GM11168 (cell line): ENCODE results near the gene KLRF1.

Experiments
- in situ Hi-C: fragments of 300-500 bp; cut with MboI; formaldehyde crosslinking; loops from one replicate; pipeline ENCODE4 v1.12.0; 2022; ENCODE audit warnings: low sequenced_read_pairs; ENCODE audit not compliant: unreplicated experiment

KLRF1 gene

DNA sequence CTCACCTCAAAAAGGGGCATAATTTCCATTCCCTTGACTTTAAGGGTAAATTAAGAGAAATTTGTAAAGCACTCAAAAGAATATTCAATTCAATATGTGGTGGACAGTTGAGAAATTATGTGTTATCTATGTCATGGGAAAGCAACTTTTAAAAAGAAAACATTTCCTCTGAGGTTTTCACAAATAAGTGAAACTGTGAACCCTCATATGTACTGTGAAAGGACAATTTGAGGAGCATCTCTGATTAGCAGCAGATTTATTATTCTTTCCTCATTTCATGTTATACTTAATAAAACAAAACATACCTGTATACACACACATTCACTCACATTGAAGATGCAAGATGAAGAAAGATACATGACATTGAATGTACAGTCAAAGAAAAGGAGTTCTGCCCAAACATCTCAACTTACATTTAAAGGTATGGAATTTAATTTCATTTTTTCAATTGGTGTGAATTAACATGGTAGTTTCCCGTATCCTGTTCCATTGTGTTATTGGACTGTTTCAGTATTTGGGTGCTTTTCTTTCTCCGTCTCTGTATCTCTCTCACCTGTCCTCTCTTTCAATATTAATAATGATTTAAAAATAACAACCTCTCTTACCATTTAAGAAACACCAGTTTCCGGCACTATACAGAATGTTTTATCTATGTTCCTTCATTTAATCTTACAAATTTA lies at the start of gene KLRF1:
KLRF1 (plus strand) TSS at position 273 of the 680 bp plus-strand sequence; CDS start at position 337, 64 bp downstream.
- in situ Hi-C loops: no loop called here

DNA sequence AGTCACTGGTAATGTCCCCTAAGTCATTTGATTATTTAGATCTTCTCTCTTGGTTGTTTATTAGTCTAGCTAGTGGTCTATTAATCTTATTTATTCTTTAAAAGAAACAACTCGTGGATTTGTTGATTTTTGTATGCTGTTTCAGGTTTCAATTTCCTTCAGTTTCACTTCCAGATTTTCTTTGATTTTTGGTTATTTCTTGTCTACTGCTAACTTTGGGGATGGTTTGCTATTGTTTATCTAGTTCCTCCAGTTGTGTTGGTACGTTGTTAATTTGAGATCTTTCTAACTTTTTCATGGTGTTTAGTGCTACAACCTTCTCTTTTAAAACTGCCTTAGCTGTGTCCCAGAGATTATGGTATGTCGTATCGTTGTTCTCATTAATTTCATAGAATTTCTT lies 48.1 kb upstream of the KLRF1 start:
- in situ Hi-C loops: no loop called here

GRCh38 chr12:9781360-9781759 lies 45.9 kb upstream of the KLRF1 start:
- in situ Hi-C loops: no loop called here

- in situ Hi-C loops: no loop called here
These were observed 44.5 kb upstream of the KLRF1 start for GRCh38 chr12:9782547-9783382.

GRCh38 chr12:9784326-9784725 lies 43.0 kb upstream of the KLRF1 start:
- in situ Hi-C loops: no loop called here

GRCh38 chr12:9784816-9785215 lies 42.5 kb upstream of the KLRF1 start:
- in situ Hi-C loops: no loop called here

DNA sequence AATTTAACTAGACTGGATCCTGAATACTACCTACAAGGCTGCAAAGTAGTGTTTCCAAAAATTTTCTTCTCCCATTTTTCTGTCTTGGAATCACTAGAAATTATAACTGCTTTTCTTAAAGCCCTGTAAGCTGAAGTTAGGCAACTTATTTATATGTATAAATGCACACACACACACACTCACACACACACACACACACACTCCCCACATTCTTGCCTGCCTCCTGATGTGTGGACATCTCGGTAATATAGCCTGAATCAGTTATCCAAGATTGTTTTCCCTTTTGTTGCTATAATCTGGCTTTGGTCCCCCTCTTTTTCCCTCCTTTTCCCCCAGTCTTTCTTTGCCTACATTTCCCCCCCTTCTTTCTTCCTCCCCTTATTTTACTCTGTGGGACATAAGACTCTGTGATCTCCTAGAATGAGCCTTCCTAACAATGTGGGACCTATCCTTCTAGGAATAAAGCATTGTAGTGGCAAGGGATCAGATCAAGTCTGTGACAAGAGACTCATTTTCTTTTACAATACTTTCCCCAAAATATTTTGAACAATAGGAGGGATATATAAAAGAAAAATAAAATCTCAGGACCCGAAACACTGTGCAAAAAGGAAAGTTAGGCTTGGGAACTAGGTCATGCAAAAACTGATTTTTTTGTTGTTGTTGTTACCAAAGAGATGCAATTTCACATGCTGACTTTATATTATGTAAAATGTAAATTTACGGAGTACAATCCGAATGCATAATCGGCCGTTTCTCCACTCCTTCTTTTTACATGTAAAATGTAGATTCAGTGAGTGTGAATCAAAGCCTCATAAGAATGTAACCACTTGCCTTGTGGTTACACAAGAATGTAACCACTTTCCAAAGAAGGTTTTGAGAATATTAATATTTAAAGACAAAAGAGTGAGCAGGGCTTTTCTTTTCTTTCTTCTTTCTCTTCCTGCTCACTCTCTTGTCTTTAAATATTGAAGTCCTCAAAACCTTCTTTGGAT lies 40.3 kb upstream of the KLRF1 start:
- in situ Hi-C loops: no loop called here

DNA sequence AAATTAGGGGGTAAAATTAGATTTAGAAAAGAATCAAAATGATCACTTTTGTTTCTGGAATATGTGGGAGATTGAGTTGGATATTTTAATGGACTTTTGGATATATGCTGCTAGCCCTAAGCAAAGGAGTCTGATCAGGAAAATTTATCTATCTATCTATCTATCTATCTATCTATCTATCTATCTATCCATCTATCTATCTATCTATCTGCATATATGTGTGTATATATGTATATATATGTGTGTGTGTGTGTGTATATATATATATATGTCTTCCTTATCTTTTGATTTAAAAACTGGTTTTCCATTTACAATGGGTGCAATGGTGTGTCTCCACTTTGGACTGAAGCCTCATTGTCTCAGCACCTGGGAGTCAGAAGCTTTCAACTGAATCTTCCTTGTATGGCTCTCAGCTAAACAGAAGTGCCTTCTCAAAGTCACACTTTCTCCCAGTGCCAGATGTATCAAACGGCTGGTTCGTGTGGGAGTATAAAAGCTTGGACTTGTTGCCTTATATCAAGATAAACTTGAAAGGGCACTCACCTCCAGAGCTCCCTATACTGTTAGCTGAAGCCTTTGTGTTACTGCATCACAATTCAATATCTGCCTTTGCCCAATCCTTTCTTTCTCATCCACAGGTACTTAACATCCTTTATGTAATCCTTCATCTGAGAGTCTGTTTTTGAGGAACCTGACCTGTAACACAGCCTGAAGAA lies 34.9 kb upstream of the KLRF1 start:
- in situ Hi-C loops: no loop called here

DNA sequence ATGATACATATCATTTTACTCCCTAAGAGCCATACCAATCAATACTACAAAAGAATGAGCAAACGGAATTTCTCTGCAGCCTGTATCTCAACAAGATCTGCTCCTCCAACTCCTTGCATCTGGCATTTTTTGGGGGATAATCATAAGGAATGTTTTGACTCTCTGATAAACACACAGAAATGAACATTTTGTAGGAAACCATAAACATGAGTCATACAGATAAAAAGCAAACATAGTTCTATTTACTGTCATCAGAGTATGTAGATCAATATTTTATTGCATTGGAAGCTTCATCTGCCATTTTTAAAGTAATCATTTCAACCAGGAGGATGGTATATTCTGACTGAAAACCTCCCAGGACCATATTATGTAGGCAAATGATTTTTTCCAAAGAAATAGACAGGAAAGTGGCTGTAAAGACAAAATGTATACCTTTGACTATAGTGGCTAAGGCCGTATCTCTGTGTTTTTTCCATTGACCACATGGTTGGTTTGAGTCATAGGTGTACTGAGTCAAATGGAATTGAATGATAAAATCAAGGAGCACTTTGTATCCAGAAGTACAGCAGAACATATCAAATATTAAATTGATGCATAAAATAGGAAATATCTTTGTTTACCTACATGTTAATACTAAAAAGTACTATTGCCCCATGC lies 34.2 kb upstream of the KLRF1 start:
- in situ Hi-C loops: no loop called here

- in situ Hi-C loops: no loop called here
These were observed 33.4 kb upstream of the KLRF1 start for GRCh38 chr12:9793779-9794395.

DNA sequence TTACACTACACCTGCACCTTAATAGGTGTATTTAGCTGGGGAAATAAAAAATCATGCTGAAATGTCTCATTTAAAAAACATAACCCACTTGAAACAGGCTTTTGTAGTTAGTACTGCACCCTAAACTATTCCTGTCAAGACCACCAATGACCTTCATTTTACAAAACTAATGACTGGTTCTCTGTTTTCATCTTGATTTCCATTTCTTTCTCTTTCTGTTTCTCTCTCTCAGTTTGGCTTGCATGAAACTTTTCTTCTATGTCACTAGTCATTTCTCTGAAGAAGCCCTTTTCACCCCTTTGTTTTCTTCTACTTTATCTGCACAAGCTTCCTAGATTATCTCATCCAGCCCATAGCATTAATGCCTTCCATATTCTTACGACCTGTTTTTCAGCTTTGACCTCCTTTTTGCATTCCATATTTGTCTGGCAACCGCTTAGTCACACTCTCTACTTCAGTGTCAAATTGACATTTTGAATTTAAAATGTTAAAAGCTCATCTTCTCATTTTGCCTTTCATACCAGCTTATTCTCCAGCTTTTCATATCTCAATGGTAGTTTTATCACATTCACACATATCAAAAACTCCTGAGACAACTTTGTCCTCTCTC lies 32.7 kb upstream of the KLRF1 start:
- in situ Hi-C loops: loop anchor here (5.0 kb wide), 1 partner anchor 42 kb away; no protein-coding TSS in a partner anchor

DNA sequence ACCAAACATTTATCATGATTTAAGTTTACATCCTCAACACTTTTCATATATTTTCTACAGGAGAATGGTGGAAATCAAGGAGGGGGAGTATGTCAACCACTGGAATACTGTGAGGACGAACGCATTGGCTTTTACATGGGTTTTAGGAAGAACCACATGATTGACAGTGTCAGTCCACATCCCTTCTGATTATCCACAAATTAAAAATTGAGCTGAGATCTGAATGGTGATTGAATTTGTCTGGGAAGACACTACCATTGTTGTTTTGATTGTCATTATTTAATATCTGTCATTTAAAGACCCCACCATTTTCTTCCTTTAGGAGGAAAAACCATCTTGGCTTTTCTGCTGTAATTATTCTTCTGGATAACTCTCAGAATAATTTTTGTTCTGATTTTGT lies 31.3 kb upstream of the KLRF1 start:
- in situ Hi-C loops: loop anchor here (5.0 kb wide), 1 partner anchor 44 kb away; no protein-coding TSS in a partner anchor

GRCh38 chr12:9796346-9796745 lies 30.9 kb upstream of the KLRF1 start:
- in situ Hi-C loops: loop anchor here (5.0 kb wide), 1 partner anchor 44 kb away; no protein-coding TSS in a partner anchor

DNA sequence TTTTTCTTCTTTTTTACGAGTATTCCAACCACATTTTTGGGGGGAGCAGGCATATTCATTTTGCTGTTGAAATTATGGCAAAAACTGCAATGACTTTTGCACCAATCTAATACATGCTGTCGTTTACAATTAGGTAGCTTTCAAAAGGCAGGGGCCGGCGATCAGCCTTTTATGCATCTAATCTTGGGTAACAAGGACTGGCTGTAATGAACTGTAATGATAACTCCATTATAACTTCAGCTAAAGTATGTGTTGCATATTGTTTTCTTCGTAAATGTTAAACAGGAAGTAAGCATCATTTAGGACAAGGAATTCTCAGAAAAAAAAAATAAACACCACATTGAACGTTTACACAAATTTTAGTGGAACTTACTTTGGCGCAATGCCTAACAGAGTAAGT lies 30.3 kb upstream of the KLRF1 start:
- in situ Hi-C loops: loop anchor here (5.0 kb wide), 1 partner anchor 45 kb away; no protein-coding TSS in a partner anchor

DNA sequence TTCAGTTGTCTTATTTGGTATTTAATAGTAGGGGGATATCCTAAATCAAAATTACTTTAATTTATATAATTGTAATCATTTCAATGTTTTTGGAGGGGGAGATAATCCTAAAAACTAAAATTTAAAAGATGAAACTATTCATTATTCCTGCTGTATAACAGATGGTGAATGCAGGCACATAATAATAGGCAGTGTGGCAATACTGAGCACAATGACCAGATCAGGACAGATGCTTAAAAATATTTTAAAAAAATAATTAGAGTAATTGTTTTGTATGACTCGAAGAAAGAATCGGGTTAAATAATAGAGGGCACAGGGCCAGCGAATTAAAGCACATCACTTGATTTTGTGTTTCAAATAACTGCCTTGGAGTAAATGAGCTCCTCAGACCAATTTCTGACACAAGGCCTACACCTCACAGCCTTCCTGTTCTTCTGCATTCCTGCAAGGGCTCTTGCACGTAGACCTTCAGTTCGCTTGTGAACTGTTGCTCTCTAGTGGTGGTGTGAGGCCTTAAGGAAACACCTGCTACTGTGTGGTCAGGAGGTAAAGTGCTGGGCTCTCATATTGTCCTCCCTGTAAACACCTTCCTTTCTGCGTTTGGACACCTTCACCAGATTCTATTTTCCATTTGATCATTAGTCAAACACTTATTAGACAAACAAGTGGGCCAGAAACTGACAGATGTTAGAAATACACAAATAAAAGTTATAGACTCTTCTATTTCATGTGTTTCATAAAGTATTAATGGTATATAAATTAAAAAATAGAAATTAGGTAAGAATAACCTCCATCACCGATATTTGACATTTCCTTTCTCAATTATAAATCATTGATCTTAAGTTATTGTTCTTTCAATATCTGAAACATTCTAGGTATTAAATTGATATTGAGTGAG lies 29.3 kb upstream of the KLRF1 start:
- in situ Hi-C loops: loop anchor here (5.0 kb wide), 1 partner anchor 46 kb away; no protein-coding TSS in a partner anchor

DNA sequence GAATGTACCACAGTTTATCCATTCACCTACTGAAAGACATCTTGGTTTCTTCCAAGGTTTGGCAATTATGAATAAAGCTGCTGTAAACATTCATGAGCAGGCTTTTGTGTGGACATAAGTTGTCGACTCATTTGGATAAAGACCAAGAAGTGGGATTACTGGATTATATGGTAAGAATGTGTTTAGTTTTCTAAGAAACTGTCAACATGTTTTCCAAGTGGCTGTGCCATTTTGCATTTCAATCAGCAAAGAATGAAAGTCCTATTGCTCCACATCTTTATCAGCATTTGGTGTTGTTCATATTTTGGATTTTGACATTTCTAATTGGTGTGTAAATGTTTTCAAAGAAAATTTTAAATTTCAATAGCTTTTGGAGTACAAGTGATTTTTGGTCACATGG lies 27.3 kb upstream of the KLRF1 start:
- in situ Hi-C loops: loop anchor here (5.0 to 25.0 kb wide), 2 partner anchors 48 to 337 kb away; partner anchors contain the start of gene CLEC7A

DNA sequence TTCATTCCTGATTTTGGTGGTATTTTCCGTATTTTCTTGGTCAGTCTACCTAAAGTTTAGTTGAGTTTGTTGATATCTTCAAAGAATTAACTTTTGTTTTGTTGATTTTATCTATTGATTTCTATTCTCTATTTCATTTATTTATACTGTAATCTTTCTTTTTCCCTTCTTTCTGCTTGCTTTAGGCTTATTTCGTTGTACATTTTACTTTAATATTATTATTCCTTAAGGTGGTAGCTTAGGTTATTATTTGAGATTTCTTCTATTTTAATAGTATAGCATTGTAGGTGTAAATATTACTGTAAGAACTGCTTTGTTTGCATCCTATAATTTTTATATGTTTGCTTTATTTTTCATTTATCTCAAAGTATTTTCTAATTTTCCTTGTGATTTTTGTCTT lies 21.4 kb upstream of the KLRF1 start:
- in situ Hi-C loops: loop anchor here (25.0 kb wide), 1 partner anchor 331 kb away; the partner anchor contains the start of gene CLEC7A
